ENCODE results near the gene FOLR2. TPM values are rescaled to one million over a fixed set of nuclear protein-coding genes. Genes with fewer than 3 reads are reported as not detected.
"Not testable (repeated sequence)": the region's sequence is repeated elsewhere in the genome, so short reads cannot be mapped to it uniquely, and the experiment has no call there.

The FOLR2 gene
- polyA plus RNA-seq, 3 donors = 5.1 to 52.4 (median 38.4) TPM

- 61 to 86% (median 78%) methylated on average over 5 of the region's 5 CpGs for WGBS, 3 donors
These were observed 35.0 kb downstream of the FOLR2 start for GRCh38 chr11:72251614-72252013.

DNA sequence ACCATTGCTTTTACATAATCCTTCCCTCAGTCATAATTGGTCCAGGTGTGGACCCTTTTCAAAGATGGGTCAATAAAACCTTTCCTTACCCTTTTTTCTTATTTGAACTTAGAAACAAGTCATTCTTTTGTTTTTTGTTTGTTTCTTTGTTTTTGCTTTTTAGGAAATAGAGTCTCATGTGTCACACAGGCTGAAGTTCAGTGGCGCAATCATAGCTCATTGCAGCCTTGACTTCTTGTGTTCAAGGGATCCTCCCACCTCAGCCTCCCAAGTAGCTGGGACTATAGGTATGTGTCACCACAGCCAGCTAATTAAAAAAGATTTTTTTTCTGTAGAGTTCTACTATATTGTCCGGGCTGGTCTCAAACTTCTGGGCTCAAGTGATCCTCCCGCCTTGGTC, 36.8 kb downstream of the FOLR2 start:
- WGBS, 3 donors = 91 to 96% (median 92%) methylated on average over 3 of the region's 3 CpGs
- no peak overlapping the region for H3K27ac ChIP-seq (ENCODE audit: low read depth, low read length)

More at GRCh38 chr11:72251614-72252013, 35.0 kb downstream of the FOLR2 start:
- no peak overlapping the region for H3K27ac ChIP-seq (ENCODE audit: low read depth, low read length)

DNA sequence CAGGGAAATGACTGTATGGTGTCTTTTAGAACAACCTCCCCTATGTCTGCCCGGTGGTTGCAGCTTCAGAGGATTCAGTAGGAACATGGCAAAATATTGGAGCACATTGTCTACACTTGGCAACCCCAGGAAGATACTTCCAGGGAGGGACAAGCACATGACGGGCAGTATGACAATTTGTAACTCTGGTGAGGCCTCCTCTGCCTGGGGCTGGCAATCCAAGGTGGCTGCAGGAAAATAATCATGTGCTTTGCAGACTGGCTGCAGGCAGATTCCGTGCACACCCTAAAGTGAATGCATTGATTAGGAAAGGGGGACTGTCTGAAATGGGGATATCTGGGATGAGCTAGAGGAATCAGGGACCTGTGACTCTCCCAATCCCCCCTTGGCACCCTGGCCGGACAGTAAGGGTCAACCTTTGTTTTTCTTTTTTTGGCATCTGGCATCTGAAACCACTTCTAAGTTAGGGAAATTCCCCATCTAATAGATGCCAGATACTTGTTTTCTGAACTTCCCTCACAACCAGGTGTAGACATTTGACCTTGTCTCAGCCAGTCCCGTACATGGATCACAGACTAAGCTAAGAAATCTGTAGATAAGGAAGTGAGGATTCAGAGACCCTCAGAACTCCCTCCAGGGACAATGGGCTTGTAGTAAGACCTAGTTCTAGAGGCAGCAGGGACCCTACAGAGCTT, 37.9 kb downstream of the FOLR2 start:
- 74 to 87% (median 84%) methylated on average over 5 of the region's 5 CpGs for WGBS, 3 donors
- no peak overlapping the region for H3K27ac ChIP-seq (ENCODE audit: low read depth, low read length)

GRCh38 chr11:72257570-72257969, 41.0 kb downstream of the FOLR2 start:
- H3K27ac ChIP-seq (ENCODE audit: low read depth, low read length) = no peak overlapping the region
- WGBS, 3 donors = 72 to 88% (median 79%) methylated on average over 2 of the region's 2 CpGs

GRCh38 chr11:72259490-72259889, 42.9 kb downstream of the FOLR2 start:
- WGBS, 3 donors = 74 to 94% (median 86%) methylated on average over 2 of the region's 2 CpGs

DNA sequence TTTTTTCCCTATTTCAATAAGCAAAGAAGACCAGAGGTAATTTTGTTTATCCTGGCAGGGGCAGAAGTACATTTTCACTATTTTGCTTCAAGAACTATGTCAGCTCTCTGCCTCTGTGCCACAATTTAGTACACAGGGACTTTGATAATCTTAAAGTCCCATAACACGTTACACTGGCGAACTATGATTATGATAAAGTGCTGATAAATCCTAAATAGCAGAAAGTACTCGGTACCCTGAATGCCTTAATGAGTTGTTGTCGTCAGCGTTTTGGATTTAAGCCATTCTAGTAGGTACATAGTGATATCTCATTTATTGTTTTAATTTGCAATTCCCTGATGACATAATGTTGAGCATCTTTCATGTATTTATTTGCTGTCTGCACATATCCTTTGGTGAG, 44.0 kb downstream of the FOLR2 start:
- 57 to 72% (median 67%) methylated on average over 5 of the region's 5 CpGs for WGBS, 3 donors
- H3K27ac ChIP-seq (ENCODE audit: low read depth, low read length) = no peak overlapping the region

More at GRCh38 chr11:72259490-72259889, 42.9 kb downstream of the FOLR2 start:
- no peak overlapping the region for H3K27ac ChIP-seq (ENCODE audit: low read depth, low read length)

DNA sequence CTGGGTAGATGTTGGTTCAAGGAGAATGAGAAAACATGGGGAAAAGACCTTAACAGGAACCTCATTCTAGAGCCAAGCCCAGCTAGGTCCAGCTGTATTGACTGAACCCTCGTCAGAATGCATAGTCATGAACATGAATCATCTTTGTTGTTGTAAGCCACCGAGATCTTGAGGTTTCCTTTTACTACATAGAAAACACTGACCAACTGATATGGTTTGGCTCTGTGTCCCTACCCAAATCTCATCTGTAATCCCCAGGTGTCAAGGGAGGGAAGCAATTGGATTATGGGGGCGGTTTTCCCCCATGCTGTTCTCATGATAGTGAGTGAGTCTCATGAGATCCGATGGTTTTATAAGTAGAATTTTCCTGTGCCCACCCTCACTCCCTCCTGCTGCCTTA, 46.8 kb downstream of the FOLR2 start:
- WGBS, 3 donors = 45 to 65% (median 51%) methylated on average over 4 of the region's 4 CpGs
- H3K27ac ChIP-seq (ENCODE audit: low read depth, low read length) = no peak overlapping the region

- H3K27ac ChIP-seq (ENCODE audit: low read depth, low read length) = no peak overlapping the region
These were observed 49.4 kb downstream of the FOLR2 start for GRCh38 chr11:72265951-72266350.

GRCh38 chr11:72266960-72267359, 50.4 kb downstream of the FOLR2 start:
- 79 to 83% (median 81%) methylated on average over 5 of the region's 5 CpGs for WGBS, 3 donors
- not testable (repeated sequence) for H3K27ac ChIP-seq (ENCODE audit: low read depth, low read length)

GRCh38 chr11:72267956-72268617, 51.5 kb downstream of the FOLR2 start:
- 80 to 87% (median 81%) methylated on average over 2 of the region's 2 CpGs for WGBS, 3 donors
- no peak overlapping the region for H3K27ac ChIP-seq (ENCODE audit: low read depth, low read length)

Other genes starting within 250 kb of the FOLR2 start
- 10 to 100 TPM in 1 of 3 donors, 1 to 10 TPM in 2; 3.0 to 14.1 (median 4.7) TPM for gene IL18BP, start 217.9 kb upstream of the FOLR2 start, polyA plus RNA-seq
- gene NUMA1, start 136.3 kb upstream of the FOLR2 start, polyA plus RNA-seq = 100 to 1,000 TPM in 1 of 3 donors, 10 to 100 TPM in 2; 79.0 to 132 (median 90.3) TPM
- gene LRRC51, start 135.9 kb upstream of the FOLR2 start, polyA plus RNA-seq = 1 to 10 TPM; 4.3 to 6.9 (median 6.0) TPM
- 100 to 1,000 TPM in 2 of 3 donors, 10 to 100 TPM in 1; 71.4 to 181 (median 165) TPM for gene LAMTOR1, start 113.5 kb upstream of the FOLR2 start, polyA plus RNA-seq
- not detected for gene TOMT, start 110.9 kb upstream of the FOLR2 start, polyA plus RNA-seq
- gene ANAPC15, start 104.1 kb upstream of the FOLR2 start, polyA plus RNA-seq = 10 to 100 TPM; 26.8 to 46.9 (median 42.3) TPM
- 1 to 10 TPM in 2 of 3 donors, under 1 TPM in 1; 0.16 to 3.8 (median 3.2) TPM for gene FOLR3, start 81.1 kb upstream of the FOLR2 start, polyA plus RNA-seq
- 1 to 10 TPM in 1 of 3 donors, under 1 TPM in 1, not detected in 1; 0.58 to 2.7 TPM for gene FOLR1, start 24.7 kb upstream of the FOLR2 start, polyA plus RNA-seq
- gene INPPL1, start 8.0 kb downstream of the FOLR2 start, polyA plus RNA-seq = 10 to 100 TPM; 37.9 to 77.0 (median 57.4) TPM
- under 1 TPM in 1 of 3 donors, not detected in 2; 0.08 TPM for gene PHOX2A, start 27.4 kb downstream of the FOLR2 start, polyA plus RNA-seq
- gene CLPB, start 217.7 kb downstream of the FOLR2 start, polyA plus RNA-seq = 10 to 100 TPM in 1 of 3 donors, 1 to 10 TPM in 2; 8.0 to 11.2 (median 8.5) TPM

All from adipose tissue (tissue), 3 donors.